GM23248 (cell line): ENCODE measurements around the gene CAMK2D. TPM values are rescaled to one million over a fixed set of nuclear protein-coding genes. Genes with fewer than 3 reads are reported as not detected.

Experiments
- DNase-seq: peaks from one replicate; pipeline ENCODE4 v3.0.0-alpha.2; 2015
- H2AFZ ChIP-seq: fragments of 200-600 bp; sonication (generic); 2 replicates; pipeline ENCODE4 v1.6.1; 2016; ENCODE audit warnings: antibody characterized with exemption
- H3F3A ChIP-seq: fragments of 200-600 bp; sonication (generic); 2 replicates; pipeline ENCODE4 v1.6.1; 2016; ENCODE audit warnings: mild to moderate bottlenecking, antibody characterized with exemption, mixed run types; ENCODE audit not compliant: insufficient read depth
- H3K27ac ChIP-seq: fragments of 200-600 bp; sonication (generic); 2 replicates; pipeline ENCODE4 v1.5.1; 2016; ENCODE audit warnings: mild to moderate bottlenecking
- H3K27me3 ChIP-seq: fragments of 200-600 bp; sonication (generic); replicated peaks from 2 replicates; pipeline ENCODE4 v1.6.1; 2016; ENCODE audit warnings: mild to moderate bottlenecking; ENCODE audit not compliant: insufficient read depth
- H3K36me3 ChIP-seq: fragments of 200-600 bp; sonication (generic); 2 replicates; pipeline ENCODE4 v1.6.1; 2016; ENCODE audit warnings: low read depth, mild to moderate bottlenecking
- H3K4me1 ChIP-seq: fragments of 200-600 bp; sonication (generic); 2 replicates; pipeline ENCODE4 v1.6.1; 2016; ENCODE audit warnings: mild to moderate bottlenecking; ENCODE audit not compliant: insufficient read depth
- H3K4me2 ChIP-seq: fragments of 200-600 bp; sonication (generic); one replicate; pipeline ENCODE4 v1.6.1; 2016; ENCODE audit warnings: mild to moderate bottlenecking; ENCODE audit not compliant: unreplicated experiment
- H3K4me3 ChIP-seq: fragments of 200-600 bp; sonication (generic); 2 replicates; pipeline ENCODE4 v1.5.1; 2016; ENCODE audit warnings: mild to moderate bottlenecking
- H3K79me2 ChIP-seq: fragments of 200-600 bp; sonication (generic); 2 replicates; pipeline ENCODE4 v1.6.1; 2016; ENCODE audit warnings: mild to moderate bottlenecking; ENCODE audit not compliant: insufficient read depth
- H3K9ac ChIP-seq: fragments of 200-600 bp; sonication (generic); 2 replicates; pipeline ENCODE4 v1.6.1; 2016; ENCODE audit warnings: mild to moderate bottlenecking
- H3K9me2 ChIP-seq: fragments of 200-600 bp; sonication (generic); 2 replicates; pipeline ENCODE4 v1.6.1; 2016; ENCODE audit warnings: mixed run types, mild to moderate bottlenecking, moderate library complexity; ENCODE audit not compliant: insufficient read depth
- H3K9me3 ChIP-seq: fragments of 200-600 bp; sonication (generic); one replicate; pipeline ENCODE4 v1.6.1; 2017; ENCODE audit warnings: low read depth
- H4K20me1 ChIP-seq: fragments of 200-600 bp; sonication (generic); 2 replicates; pipeline ENCODE4 v1.6.0; 2016; ENCODE audit not compliant: insufficient read depth
- EZH2 ChIP-seq: fragments of 200-600 bp; sonication (generic); IDR thresholded peaks from 2 replicates; pipeline ENCODE4 v1.6.1; 2018; ENCODE audit warnings: antibody characterized with exemption, mild to moderate bottlenecking; ENCODE audit not compliant: insufficient read depth, poor library complexity, severe bottlenecking
- EZH2phosphoT487 ChIP-seq: fragments of 200-600 bp; sonication (generic); IDR thresholded peaks from 2 replicates; pipeline ENCODE4 v1.6.1; 2018; ENCODE audit warnings: antibody characterized with exemption, moderate library complexity, mild to moderate bottlenecking, low read depth; ENCODE audit not compliant: insufficient read depth
- WGBS, 2 experiments: methylation state at CpG; one replicate each; pipeline ENCODE4 v1.1.6; 2015 to 2017; ENCODE audit warnings: low lambda C conversion rate in 2 of 2, low coverage in 1 of 2; ENCODE audit errors: missing lambda C conversion rate in 2 of 2; 5-methylcytosine and 5-hydroxymethylcytosine counted together
- in situ Hi-C: fragments of 300-500 bp; cut with MboI; formaldehyde crosslinking; loops from 2 replicates; pipeline ENCODE4 v1.15.0; 2020
- polyA plus RNA-seq: library from polyadenylated mRNA; unstranded; fragments of >200 nt; fragmentation: Nextera tagmentation; extraction: Ambion mirVana; gene quantifications from 2 replicates; pipeline ENCODE4 v1.2.1, GENCODE V29; 2016
- total RNA-seq: library from RNA; depleted of rRNA; stranded (reverse); fragments of >200 nt; shearing (Covaris generic); gene quantifications from 2 replicates; pipeline ENCODE4 v1.2.3, GENCODE V29; 2014

CAMK2D gene
- total and polyA plus RNA-seq, 2 experiments from 2014 or later: 78.8 to 94.5 TPM

- TF ChIP-seq EZH2phosphoT487 (no peak), EZH2 (no peak)
- in situ Hi-C loops: no loop called here
Measured at GRCh38 chr4:113411496-113411938, 350.0 kb downstream of the CAMK2D start.

GRCh38 chr4:113410686-113411085 lies 350.9 kb downstream of the CAMK2D start:
- H2AFZ ChIP-seq: no peak overlapping the region
- H3K4me1 ChIP-seq: peaks cover 13% of the 10 kb centered on the region
- no peaks in the 10 kb centered on the region for H3K36me3 ChIP-seq
- no peak for DNase-seq
- no peak overlapping the region for H3K4me2 ChIP-seq
- no peaks in the 10 kb centered on the region for H3K27me3 ChIP-seq
- H3K9me2 ChIP-seq: no peaks in the 10 kb centered on the region
- TF ChIP-seq EZH2phosphoT487: no peak
- no peak for TF ChIP-seq EZH2
- in situ Hi-C loops: no loop called here
- H3K9me3 ChIP-seq: no peaks in the 10 kb centered on the region
- H3K9ac ChIP-seq: no peak overlapping the region
- peaks cover 16% of the 10 kb centered on the region for H3F3A ChIP-seq
- H3K4me3 ChIP-seq: no peak overlapping the region
- H3K79me2 ChIP-seq: no peaks in the 10 kb centered on the region
- H4K20me1 ChIP-seq: no peaks in the 10 kb centered on the region
- no peak overlapping the region for H3K27ac ChIP-seq

More at GRCh38 chr4:113411496-113411938, 350.0 kb downstream of the CAMK2D start:
- H3K4me1 ChIP-seq: peaks cover 13% of the 10 kb centered on the region
- H3K9ac ChIP-seq: no peak overlapping the region
- H3F3A ChIP-seq: peaks cover 16% of the 10 kb centered on the region
- 27 to 35% methylated on average over 4 of the region's 4 CpGs for WGBS, 2 experiments
- H2AFZ ChIP-seq: no peak overlapping the region
- no peak overlapping the region for H3K27ac ChIP-seq
- H4K20me1 ChIP-seq: no peaks in the 10 kb centered on the region
- no peak overlapping the region for H3K4me3 ChIP-seq
- no peaks in the 10 kb centered on the region for H3K27me3 ChIP-seq
- H3K4me2 ChIP-seq: no peak overlapping the region
- peak; percentile 87 for DNase-seq
- no peaks in the 10 kb centered on the region for H3K9me2 ChIP-seq
- no peaks in the 10 kb centered on the region for H3K9me3 ChIP-seq
- H3K79me2 ChIP-seq: no peaks in the 10 kb centered on the region
- H3K36me3 ChIP-seq: no peaks in the 10 kb centered on the region

- peaks cover 13% of the 10 kb centered on the region for H3K4me1 ChIP-seq
- no peaks in the 10 kb centered on the region for H3K36me3 ChIP-seq
- no peaks in the 10 kb centered on the region for H4K20me1 ChIP-seq
- H3K4me3 ChIP-seq: no peak overlapping the region
- H3K79me2 ChIP-seq: no peaks in the 10 kb centered on the region
- no peak overlapping the region for H3K27ac ChIP-seq
- WGBS, 2 experiments: 42 to 48% methylated on average over 4 of the region's 4 CpGs
- no peak overlapping the region for H3K9ac ChIP-seq
- in situ Hi-C loops: loop anchor here (10.0 kb wide), 1 partner anchor 976 kb away; no protein-coding TSS in a partner anchor
- peaks cover 16% of the 10 kb centered on the region for H3F3A ChIP-seq
- TF ChIP-seq EZH2phosphoT487: no peak
- no peak for TF ChIP-seq EZH2
- H3K9me2 ChIP-seq: no peaks in the 10 kb centered on the region
- no peak overlapping the region for H2AFZ ChIP-seq
- H3K9me3 ChIP-seq: no peaks in the 10 kb centered on the region
- H3K27me3 ChIP-seq: no peaks in the 10 kb centered on the region
- H3K4me2 ChIP-seq: no peak overlapping the region
- no peak for DNase-seq
Measured at GRCh38 chr4:113409181-113409580, 352.4 kb downstream of the CAMK2D start.

- TF ChIP-seq EZH2phosphoT487: no peak
- no peak for TF ChIP-seq EZH2
- Histone ChIP-seq H3K4me2 (no peak overlapping the region), H3K4me3 (no peak overlapping the region), H3K9me3 (no peaks in the 10 kb centered on the region), H3K36me3 (no peaks in the 10 kb centered on the region), H3K4me1 (peaks cover 13% of the 10 kb centered on the region), H3K27me3 (no peaks in the 10 kb centered on the region), H3F3A (peaks cover 16% of the 10 kb centered on the region), H3K9me2 (no peaks in the 10 kb centered on the region), H3K27ac (no peak overlapping the region), H4K20me1 (no peaks in the 10 kb centered on the region), H3K9ac (no peak overlapping the region), H2AFZ (no peak overlapping the region), H3K79me2 (no peaks in the 10 kb centered on the region)
- DNase-seq: no peak
- WGBS, 2 experiments: 90 to 94% methylated on average over 2 of the region's 2 CpGs
- in situ Hi-C loops: loop anchor here (10.0 kb wide), 1 partner anchor 977 kb away; no protein-coding TSS in a partner anchor
Measured at GRCh38 chr4:113407409-113407808, 354.1 kb downstream of the CAMK2D start.

- H3K27ac ChIP-seq: no peak overlapping the region
- H3F3A ChIP-seq: peaks cover 11% of the 10 kb centered on the region
- no peak overlapping the region for H3K4me2 ChIP-seq
- H3K36me3 ChIP-seq: no peaks in the 10 kb centered on the region
- H3K79me2 ChIP-seq: no peaks in the 10 kb centered on the region
- H2AFZ ChIP-seq: no peak overlapping the region
- peaks cover 13% of the 10 kb centered on the region for H3K4me1 ChIP-seq
- H3K9me2 ChIP-seq: no peaks in the 10 kb centered on the region
- no peaks in the 10 kb centered on the region for H3K27me3 ChIP-seq
- H4K20me1 ChIP-seq: no peaks in the 10 kb centered on the region
- WGBS, 2 experiments: 71 to 74% methylated on average over 7 of the region's 7 CpGs
- H3K4me3 ChIP-seq: no peak overlapping the region
- H3K9ac ChIP-seq: no peak overlapping the region
- no peak for TF ChIP-seq EZH2phosphoT487
- TF ChIP-seq EZH2: no peak
- DNase-seq: no peak
- no peaks in the 10 kb centered on the region for H3K9me3 ChIP-seq
- in situ Hi-C loops: loop anchor here (10.0 kb wide), 1 partner anchor 978 kb away; no protein-coding TSS in a partner anchor
Measured at GRCh38 chr4:113406723-113407016, 354.9 kb downstream of the CAMK2D start.
